Measurements from ENCODE around the gene MBTPS1. TPM values are rescaled to one million over a fixed set of nuclear protein-coding genes. Genes with fewer than 3 reads are reported as not detected.

Gene MBTPS1
- total and polyA plus RNA-seq, 7 donors = 13.6 to 83.6 (median 69.3) TPM

GRCh38 chr16:84029297-84030047 is 87.3 kb downstream of the MBTPS1 start:
- Histone ChIP-seq H3K27ac (no peak overlapping the region), H3K4me1 (no peaks in the 10 kb centered on the region), H3K36me3 (no peaks in the 10 kb centered on the region), H3K4me3 (no peak overlapping the region), H3K27me3 (no peaks in the 10 kb centered on the region), H3K9me3 (no peaks in the 10 kb centered on the region)
- no peak for DNase-seq
- 57 to 74% methylated on average over 14 of the region's 14 CpGs for WGBS, 2 donors
- intact Hi-C loops (cut with DNase I) = no loop called here
- TF ChIP-seq POLR2A (IDR thresholded peaks at IDR 0.05) (no peak), EP300 (IDR thresholded peaks at IDR 0.05) (no peak), POLR2AphosphoS5 (IDR thresholded peaks at IDR 0.05) (no peak), CTCF (IDR thresholded peaks at IDR 0.05) (no peak)

- 82 to 88% methylated on average over 15 of the region's 15 CpGs for WGBS, 2 donors
- intact Hi-C loops (cut with DNase I) = no loop called here
- Histone ChIP-seq H3K27ac (no peak overlapping the region), H3K36me3 (no peaks in the 10 kb centered on the region), H3K4me3 (no peak overlapping the region), H3K27me3 (no peaks in the 10 kb centered on the region), H3K4me1 (no peaks in the 10 kb centered on the region), H3K9me3 (no peaks in the 10 kb centered on the region)
- TF ChIP-seq CTCF (IDR thresholded peaks at IDR 0.05) (no peak), POLR2A (IDR thresholded peaks at IDR 0.05) (no peak), POLR2AphosphoS5 (IDR thresholded peaks at IDR 0.05) (no peak), EP300 (IDR thresholded peaks at IDR 0.05) (no peak)
- DNase-seq = no peak
Observed at GRCh38 chr16:84027625-84028024, 89.1 kb downstream of the MBTPS1 start.

DNA sequence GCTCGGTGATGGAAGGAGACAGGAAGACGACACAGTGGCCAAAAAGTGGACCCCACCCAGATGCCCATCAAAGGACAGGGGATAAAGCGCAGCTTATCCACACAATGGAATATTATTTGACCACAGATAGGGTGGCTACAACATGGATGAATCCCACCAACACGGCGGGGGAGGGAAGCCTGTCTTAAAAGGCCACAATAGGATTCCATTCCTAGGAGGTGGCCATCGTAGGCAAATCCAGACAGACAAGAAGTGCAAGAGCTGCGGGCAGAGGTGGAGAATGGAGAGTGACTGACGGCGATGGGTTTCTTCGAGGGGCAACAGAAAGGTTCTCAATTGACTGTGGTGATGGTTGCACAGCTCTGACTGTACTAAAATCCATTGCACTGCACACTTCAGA is 90.1 kb downstream of the MBTPS1 start:
- 91% methylated on average over 10 of the region's 10 CpGs for WGBS, 2 donors
- DNase-seq = no peak
- intact Hi-C loops (cut with DNase I) = no loop called here

GRCh38 chr16:84024854-84025253 is 91.9 kb downstream of the MBTPS1 start:
- intact Hi-C loops (cut with DNase I) = no loop called here
- no peak overlapping the region for H3K27ac ChIP-seq
- H3K4me1 ChIP-seq = no peaks in the 10 kb centered on the region
- 39 to 69% methylated on average over 9 of the region's 9 CpGs for WGBS, 2 donors
- peaks cover 0 to 5% (median 2%) of the 10 kb centered on the region in 4 donors for H3K9me3 ChIP-seq
- no peak overlapping the region for H3K4me3 ChIP-seq
- H3K36me3 ChIP-seq = no peaks in the 10 kb centered on the region
- TF ChIP-seq CTCF (IDR thresholded peaks at IDR 0.05) (no peak), POLR2A (IDR thresholded peaks at IDR 0.05) (no peak), EP300 (IDR thresholded peaks at IDR 0.05) (no peak), POLR2AphosphoS5 (IDR thresholded peaks at IDR 0.05) (no peak)
- H3K27me3 ChIP-seq = no peaks in the 10 kb centered on the region
- DNase-seq = no peak

More for the DNA sequence above, 90.1 kb downstream of the MBTPS1 start:
- Histone ChIP-seq H3K9me3 (peaks cover 0 to 4% (median 0%) of the 10 kb centered on the region in 4 donors), H3K27ac (no peak overlapping the region), H3K36me3 (no peaks in the 10 kb centered on the region), H3K4me1 (no peaks in the 10 kb centered on the region), H3K4me3 (no peak overlapping the region), H3K27me3 (no peaks in the 10 kb centered on the region)
- TF ChIP-seq POLR2A (IDR thresholded peaks at IDR 0.05) = no peak
- TF ChIP-seq POLR2AphosphoS5 (IDR thresholded peaks at IDR 0.05) = no peak
- TF ChIP-seq CTCF (IDR thresholded peaks at IDR 0.05) = no peak
- TF ChIP-seq EP300 (IDR thresholded peaks at IDR 0.05) = no peak
